Activated naive CD4-positive, alpha-beta T cell treated with anti-CD3 and anti-CD28 coated beads, Interleukin-2, amount 10 ng/mL, durations not matched to agents 7 days and 5 days (primary cell): ENCODE measurements around the gene CCDC9B.

Source experiments
- CTCF ChIA-PET: fragments of 350-600 bp; sonication (Branson Sonifier 250); formaldehyde crosslinking; loops from one replicate; lab custom pipeline; 2021; ENCODE audit warnings: antibody characterized with exemption; lab: Charles Lee
- DNase-seq: peaks from one replicate; pipeline ENCODE4 v3.0.0-alpha.2; 2020
- H3K27ac Mint-ChIP-seq: one replicate; pipeline ENCODE4 v1.8.0; 2021; ENCODE audit warnings: mild to moderate bottlenecking, moderate library complexity, mixed read lengths
- H3K27me3 Mint-ChIP-seq: one replicate; pipeline ENCODE4 v1.8.0; 2021; ENCODE audit warnings: mild to moderate bottlenecking, mixed read lengths
- H3K36me3 Mint-ChIP-seq: one replicate; pipeline ENCODE4 v1.8.0; 2021; ENCODE audit warnings: mixed read lengths
- H3K4me1 Mint-ChIP-seq: one replicate; pipeline ENCODE4 v1.8.0; 2021; ENCODE audit warnings: mixed read lengths
- H3K4me3 Mint-ChIP-seq: one replicate; pipeline ENCODE4 v1.8.0; 2021; ENCODE audit warnings: mild to moderate bottlenecking, moderate library complexity, mixed read lengths
- H3K9me3 Mint-ChIP-seq: one replicate; pipeline ENCODE4 v1.8.0; 2021; ENCODE audit warnings: mixed read lengths

Gene CCDC9B

GRCh38 chr15:40323953-40324937 lies 16.5 kb downstream of the CCDC9B start:
- H3K4me3 Mint-ChIP-seq, result peak overlapping the region; percentile 69
- H3K27ac Mint-ChIP-seq, result peak overlapping the region; percentile 21
- H3K27me3 Mint-ChIP-seq, result peaks cover 30% of the 10 kb centered on the region
- peak; percentile 50 for DNase-seq
- H3K36me3 Mint-ChIP-seq, result peaks cover 7% of the 10 kb centered on the region
- H3K9me3 Mint-ChIP-seq, result no peaks in the 10 kb centered on the region
- H3K4me1 Mint-ChIP-seq, result peaks cover 29% of the 10 kb centered on the region
- CTCF ChIA-PET, result interaction anchor here (2.4 to 21.9 kb wide), 5 partner anchors 13 to 45 kb away, joined by 9 to 425 read pairs (median 69); partner anchors contain the start of genes CCDC9B and PLCB2

GRCh38 chr15:40323239-40323952 lies 17.3 kb downstream of the CCDC9B start, which contains the start of gene INAFM2:
INAFM2 (plus strand) TSS chr15:40323692; CDS start chr15:40324056, 364 bp downstream.
- Mint-ChIP-seq H3K27ac (no peak within 1 kb of the TSS), H3K4me3 (peak within 1 kb of the TSS; percentile 71), H3K9me3 (no peaks in the 10 kb centered on the region), H3K4me1 (peaks cover 29% of the 10 kb centered on the region), H3K27me3 (peaks cover 32% of the 10 kb centered on the region), H3K36me3 (peaks cover 7% of the 10 kb centered on the region)
- DNase-seq, result peak; percentile 94
- CTCF ChIA-PET, result interaction anchor here (0.7 to 21.9 kb wide), 10 partner anchors 8 to 91 kb away, joined by 3 to 425 read pairs (median 5); partner anchors contain the start of genes CCDC9B and PLCB2

- peak overlapping the region; percentile 71 for H3K4me3 Mint-ChIP-seq
- no peak overlapping the region for H3K27ac Mint-ChIP-seq
- peaks cover 29% of the 10 kb centered on the region for H3K4me1 Mint-ChIP-seq
- H3K27me3 Mint-ChIP-seq, result peaks cover 35% of the 10 kb centered on the region
- DNase-seq, result no peak
- H3K36me3 Mint-ChIP-seq, result peaks cover 7% of the 10 kb centered on the region
- CTCF ChIA-PET, result interaction anchor here (0.7 to 21.9 kb wide), 12 partner anchors 8 to 98 kb away, joined by 3 to 425 read pairs (median 5); partner anchors contain the start of genes CCDC9B and PLCB2
- H3K9me3 Mint-ChIP-seq, result no peaks in the 10 kb centered on the region
Measured at GRCh38 chr15:40322531-40323238, 18.1 kb downstream of the CCDC9B start.

- Mint-ChIP-seq H3K27ac (no peak overlapping the region), H3K36me3 (peaks cover 7% of the 10 kb centered on the region), H3K27me3 (peaks cover 50% of the 10 kb centered on the region), H3K9me3 (no peaks in the 10 kb centered on the region), H3K4me3 (no peak overlapping the region), H3K4me1 (peaks cover 29% of the 10 kb centered on the region)
- peak; percentile 75 for DNase-seq
- CTCF ChIA-PET, result interaction anchor here (1.3 to 21.9 kb wide), 6 partner anchors 8 to 102 kb away, joined by 3 to 425 read pairs (median 20); partner anchors contain the start of genes CCDC9B and PLCB2
Measured at GRCh38 chr15:40320931-40321371, 19.8 kb downstream of the CCDC9B start.

- H3K4me3 Mint-ChIP-seq, result no peak overlapping the region
Measured at GRCh38 chr15:40320409-40320808, 20.3 kb downstream of the CCDC9B start.

GRCh38 chr15:40317580-40317979 lies 23.2 kb downstream of the CCDC9B start:
- DNase-seq, result no peak
- Mint-ChIP-seq H3K4me3 (no peak overlapping the region), H3K9me3 (no peaks in the 10 kb centered on the region), H3K4me1 (peaks cover 14% of the 10 kb centered on the region), H3K27ac (no peak overlapping the region), H3K36me3 (no peaks in the 10 kb centered on the region), H3K27me3 (peaks cover 65% of the 10 kb centered on the region)
- CTCF ChIA-PET, result interaction anchor here (1.7 to 21.9 kb wide), 4 partner anchors 8 to 107 kb away, joined by 3 to 425 read pairs (median 235); partner anchors contain the start of genes CCDC9B and PLCB2

More at GRCh38 chr15:40320409-40320808, 20.3 kb downstream of the CCDC9B start:
- H3K4me1 Mint-ChIP-seq, result peaks cover 29% of the 10 kb centered on the region
- H3K27ac Mint-ChIP-seq, result no peak overlapping the region
- H3K36me3 Mint-ChIP-seq, result peaks cover 4% of the 10 kb centered on the region
- peaks cover 52% of the 10 kb centered on the region for H3K27me3 Mint-ChIP-seq
- H3K9me3 Mint-ChIP-seq, result no peaks in the 10 kb centered on the region
- no peak for DNase-seq
- CTCF ChIA-PET, result interaction anchor here (0.9 to 21.9 kb wide), 7 partner anchors 9 to 273 kb away, joined by 3 to 425 read pairs (median 6); partner anchors contain the start of genes CCDC9B and PLCB2

GRCh38 chr15:40316931-40317330 lies 23.8 kb downstream of the CCDC9B start:
- CTCF ChIA-PET, result interaction anchor here (1.7 to 21.9 kb wide), 4 partner anchors 10 to 108 kb away, joined by 3 to 425 read pairs (median 204); partner anchors contain the start of genes CCDC9B and PLCB2
- H3K27ac Mint-ChIP-seq, result no peak overlapping the region
- peaks cover 8% of the 10 kb centered on the region for H3K4me1 Mint-ChIP-seq
- no peaks in the 10 kb centered on the region for H3K36me3 Mint-ChIP-seq
- no peak overlapping the region for H3K4me3 Mint-ChIP-seq
- peaks cover 67% of the 10 kb centered on the region for H3K27me3 Mint-ChIP-seq
- DNase-seq, result no peak
- H3K9me3 Mint-ChIP-seq, result no peaks in the 10 kb centered on the region

- H3K36me3 Mint-ChIP-seq, result no peaks in the 10 kb centered on the region
- H3K4me1 Mint-ChIP-seq, result peaks cover 3% of the 10 kb centered on the region
- H3K4me3 Mint-ChIP-seq, result no peak overlapping the region
- CTCF ChIA-PET, result interaction anchor here (0.7 to 21.9 kb wide), 6 partner anchors 7 to 97 kb away, joined by 3 to 425 read pairs (median 8); partner anchors contain the start of genes CCDC9B and PLCB2
- DNase-seq, result no peak
- no peaks in the 10 kb centered on the region for H3K9me3 Mint-ChIP-seq
- H3K27me3 Mint-ChIP-seq, result peaks cover 75% of the 10 kb centered on the region
- no peak overlapping the region for H3K27ac Mint-ChIP-seq
Measured at GRCh38 chr15:40314723-40315276, 25.9 kb downstream of the CCDC9B start.

GRCh38 chr15:40313531-40314398 lies 27.0 kb downstream of the CCDC9B start:
- CTCF ChIA-PET, result interaction anchor here (0.9 to 21.9 kb wide), 7 partner anchors 8 to 111 kb away, joined by 3 to 425 read pairs (median 6); partner anchors contain the start of gene CCDC9B
- DNase-seq, result no peak
- Mint-ChIP-seq H3K9me3 (no peaks in the 10 kb centered on the region), H3K27ac (no peak overlapping the region), H3K27me3 (peaks cover 75% of the 10 kb centered on the region), H3K4me1 (peaks cover 14% of the 10 kb centered on the region), H3K4me3 (no peak overlapping the region), H3K36me3 (no peaks in the 10 kb centered on the region)

- DNase-seq, result no peak
- no peaks in the 10 kb centered on the region for H3K9me3 Mint-ChIP-seq
- no peak overlapping the region for H3K27ac Mint-ChIP-seq
- H3K4me3 Mint-ChIP-seq, result no peak overlapping the region
- CTCF ChIA-PET, result interaction anchor here (0.9 to 21.9 kb wide), 8 partner anchors 8 to 534 kb away, joined by 4 to 425 read pairs (median 40); partner anchors contain the start of genes CCDC9B and INAFM2
- peaks cover 70% of the 10 kb centered on the region for H3K27me3 Mint-ChIP-seq
- no peaks in the 10 kb centered on the region for H3K36me3 Mint-ChIP-seq
- peaks cover 19% of the 10 kb centered on the region for H3K4me1 Mint-ChIP-seq
Measured at GRCh38 chr15:40312370-40313158, 28.2 kb downstream of the CCDC9B start.

- CTCF ChIA-PET, result interaction anchor here (0.9 to 21.9 kb wide), 9 partner anchors 10 to 524 kb away, joined by 3 to 425 read pairs (median 21); partner anchors contain the start of genes ANKRD63, CCDC9B and INAFM2
- no peak for DNase-seq
- H3K27me3 Mint-ChIP-seq, result peaks cover 55% of the 10 kb centered on the region
- no peaks in the 10 kb centered on the region for H3K9me3 Mint-ChIP-seq
- H3K4me1 Mint-ChIP-seq, result peaks cover 28% of the 10 kb centered on the region
- H3K36me3 Mint-ChIP-seq, result peaks cover 3% of the 10 kb centered on the region
- no peak overlapping the region for H3K4me3 Mint-ChIP-seq
- no peak overlapping the region for H3K27ac Mint-ChIP-seq
Measured at GRCh38 chr15:40310993-40311392, 29.7 kb downstream of the CCDC9B start.
